Heart left ventricle (tissue), 16 donors: ENCODE data around the gene SLC16A8. TPM values are rescaled to one million over a fixed set of nuclear protein-coding genes. Genes with fewer than 3 reads are reported as not detected.

Source experiments
- ATAC-seq, 4 donors: fragments of 200-7000 bp; cut with Tn5 transposase; one replicate each; pipeline ENCODE4 v1.9.1; 2020 to 2022; ENCODE audit warnings: moderate library complexity in 4 of 4, mild to moderate bottlenecking in 3 of 4, moderate number of reproducible peaks in 1 of 4
- DNase-seq, 5 donors: peaks; one replicate each; pipeline ENCODE4 v3.0.0-alpha.2; 2020
- H3K27ac ChIP-seq, 12 donors: fragments of 200-600 bp; sonication (generic) in 4 of 12; one replicate each; pipeline versions ENCODE4 v1.5.0 to v1.8.0; 2016 to 2022; ENCODE audit warnings: mild to moderate bottlenecking in 2 of 12
- H3K27me3 ChIP-seq, 9 donors: fragments of 200-600 bp; sonication (generic) in 2 of 9; one replicate each; pipeline versions ENCODE4 v1.5.1 to v1.8.0; 2016 to 2022; ENCODE audit warnings: mild to moderate bottlenecking in 3 of 9
- H3K36me3 ChIP-seq, 9 donors: fragments of 200-600 bp; sonication (generic) in 2 of 9; one replicate each; pipeline versions ENCODE4 v1.5.0 to v1.8.0; 2018 to 2022; ENCODE audit warnings: mild to moderate bottlenecking in 2 of 9
- H3K4me1 ChIP-seq, 12 donors: fragments of 200-600 bp; sonication (generic) in 4 of 12; one replicate each; pipeline versions ENCODE4 v1.5.0 to v1.8.0; 2016 to 2022; ENCODE audit warnings: mild to moderate bottlenecking in 3 of 12
- H3K4me3 ChIP-seq, 12 donors: fragments of 200-600 bp; sonication (generic) in 4 of 12; one replicate each; pipeline versions ENCODE4 v1.5.0 to v1.8.0; 2017 to 2022; ENCODE audit warnings: mild to moderate bottlenecking in 9 of 12, moderate library complexity in 4 of 12
- H3K9me3 ChIP-seq, 12 donors: fragments of 200-600 bp; sonication (generic) in 4 of 12; one replicate each; pipeline versions ENCODE4 v1.5.0 to v1.8.0; 2016 to 2022; ENCODE audit warnings: mild to moderate bottlenecking in 1 of 12
- POLR2A ChIP-seq, 2 donors: fragments of 450-650 bp; IDR thresholded peaks; one replicate each; pipeline ENCODE4 v1.6.1; 2017; ENCODE audit warnings: antibody characterized with exemption in 2 of 2, mild to moderate bottlenecking in 2 of 2, moderate library complexity in 2 of 2
- WGBS, 4 donors: extraction: QIAGEN DNeasy Blood & Tissue Kit in 2 of 4; methylation state at CpG; one replicate each; pipeline versions ENCODE4 v1.1.5 to v1.1.7; 2013 to 2018; 5-methylcytosine and 5-hydroxymethylcytosine counted together
- intact Hi-C, 10 donors: fragments of 100-400 bp; cut with DNase I; formaldehyde crosslinking; loops; one replicate each; pipeline versions ENCODE4 v1.11.1 to v1.14.2; 2022
- polyA plus RNA-seq, 2 donors: library from polyadenylated mRNA; stranded (reverse); fragments of 200-250 nt; gene quantifications; one replicate each; pipeline ENCODE4 v1.2.3, GENCODE V29; 2013
- total RNA-seq, 9 donors: library from RNA; depleted of rRNA in 2 of 9; stranded (reverse); fragments of >200 nt in 2 of 9; fragmentation: NEBNext Ultra II Directional in 3 of 9; extraction: Animal tissue kit (Norgen Biotek cat#: 25700) in 3 of 9; gene quantifications; one replicate each; pipeline versions ENCODE4 v1.1.0 to v1.2.4, GENCODE V29; 2016 to 2023
- TF ChIP-seq, protein P1 (sequence below), 12 donors: fragments of 200-600 bp; sonication (generic) in 4 of 12; IDR thresholded peaks; one replicate each; pipeline versions ENCODE4 v1.5.0 to v1.8.0; 2018 to 2022; ENCODE audit warnings: antibody characterized with exemption in 12 of 12, mild to moderate bottlenecking in 5 of 12
- donor health status: ischemic (EF 13 %, LVEDD 7.1; RV severe dilation, severe dysfunction).
- donor health status: healthy with polysubstance abuse.
- donor health status: DM: no; HTN: yes; CAD: no.
- donor health status: DM: no; HTN: no; CAD: no.
- donor health status: ischemic (EF 25% LVEDD 6.9; RV normal size, moderate dysfunction).
- donor health status: ischemic (EF 25% LVEDD 5.7; RV mildly dilated, moderate dysfunction).
- donor health status: healthy.
- donor health status: DM: yes; HTN: yes; CAD: no.
- donor health status: ischemic (EF 35%, LVEDD 5.7; RV mildly dilated, moderate dysfunction).
- donor health status: nonischemic (EF 11% LVEDD 7.7; RV severe dilation, severe dysfunction).
- donor health status: DM: yes; HTN: yes; CAD: no.
- donor health status: PGD.
- donor health status: ischemic (EF 29% LVEDD 5.4; RV normal size, mild dysfunction).
- donor health status: nonischemic (EF 23%, LVEDD 6.1; RV moderate dilation, normal function).

The SLC16A8 gene
- total and polyA plus RNA-seq, 11 donors: 0.34 TPM; not detected in 10

DNA sequence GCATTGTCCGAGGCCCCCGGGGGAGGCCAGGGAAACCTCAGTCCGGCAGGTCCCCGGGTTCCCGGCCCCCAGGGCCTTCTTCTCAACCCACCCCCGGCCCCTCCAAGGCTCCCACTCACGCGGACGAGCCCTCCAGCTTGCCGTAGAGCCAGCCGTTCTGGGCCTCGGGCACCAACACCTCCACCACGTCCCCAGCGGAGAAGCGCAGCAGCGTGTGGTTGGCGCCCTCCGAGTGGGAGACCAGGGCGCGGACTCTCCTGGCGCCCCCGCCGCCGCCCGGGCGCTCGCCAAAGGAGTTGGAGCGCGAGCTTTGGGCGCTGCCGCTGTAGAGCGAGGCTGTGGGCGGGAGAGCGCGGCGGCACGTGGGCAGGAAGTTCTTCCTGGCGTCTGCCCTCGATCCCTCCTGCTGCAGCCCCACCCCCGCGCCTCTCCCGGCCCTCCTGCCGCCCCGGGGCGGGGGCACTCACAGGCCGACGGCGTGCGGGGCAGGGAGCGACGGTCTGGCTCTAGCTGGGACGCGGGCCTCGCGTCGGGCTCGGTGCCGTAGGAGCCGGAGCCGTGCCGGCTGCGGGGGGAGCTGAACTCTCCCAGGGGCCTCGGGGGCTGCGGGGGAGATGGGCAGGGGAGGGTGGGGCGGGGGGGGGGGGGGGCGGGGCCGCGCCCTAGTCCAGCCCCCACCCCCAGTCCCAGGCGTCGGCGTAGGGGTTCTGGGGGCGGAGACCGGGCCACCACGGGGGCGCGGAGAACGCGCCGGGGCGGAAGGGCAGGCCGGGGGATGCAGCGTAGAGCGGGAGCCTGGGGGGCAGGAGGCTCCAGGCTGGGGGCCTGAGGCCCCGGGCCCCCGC lies 4.9 kb upstream of the SLC16A8 start:
- intact Hi-C loops: loop anchor here in 1 of 10 donors (1.0 kb wide), 1 partner anchor 24 kb away; no protein-coding TSS in a partner anchor
- Histone ChIP-seq H3K36me3 (no peaks in the 10 kb centered on the region), H3K27ac (no peak overlapping the region), H3K4me1 (peaks cover 0 to 13% (median 5%) of the 10 kb centered on the region in 12 donors), H3K9me3 (no peaks in the 10 kb centered on the region), H3K27me3 (peaks cover 0 to 19% (median 5%) of the 10 kb centered on the region in 9 donors), H3K4me3 (peak overlapping the region in 10 of 12 donors; percentile 18 to 45 (median 36))
- TF ChIP-seq, protein P1, sequence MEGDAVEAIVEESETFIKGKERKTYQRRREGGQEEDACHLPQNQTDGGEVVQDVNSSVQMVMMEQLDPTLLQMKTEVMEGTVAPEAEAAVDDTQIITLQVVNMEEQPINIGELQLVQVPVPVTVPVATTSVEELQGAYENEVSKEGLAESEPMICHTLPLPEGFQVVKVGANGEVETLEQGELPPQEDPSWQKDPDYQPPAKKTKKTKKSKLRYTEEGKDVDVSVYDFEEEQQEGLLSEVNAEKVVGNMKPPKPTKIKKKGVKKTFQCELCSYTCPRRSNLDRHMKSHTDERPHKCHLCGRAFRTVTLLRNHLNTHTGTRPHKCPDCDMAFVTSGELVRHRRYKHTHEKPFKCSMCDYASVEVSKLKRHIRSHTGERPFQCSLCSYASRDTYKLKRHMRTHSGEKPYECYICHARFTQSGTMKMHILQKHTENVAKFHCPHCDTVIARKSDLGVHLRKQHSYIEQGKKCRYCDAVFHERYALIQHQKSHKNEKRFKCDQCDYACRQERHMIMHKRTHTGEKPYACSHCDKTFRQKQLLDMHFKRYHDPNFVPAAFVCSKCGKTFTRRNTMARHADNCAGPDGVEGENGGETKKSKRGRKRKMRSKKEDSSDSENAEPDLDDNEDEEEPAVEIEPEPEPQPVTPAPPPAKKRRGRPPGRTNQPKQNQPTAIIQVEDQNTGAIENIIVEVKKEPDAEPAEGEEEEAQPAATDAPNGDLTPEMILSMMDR (IDR thresholded peaks at IDR 0.05): no peak
- no peak for TF ChIP-seq POLR2A (IDR thresholded peaks at IDR 0.05)
- ATAC-seq: peak in 3 of 4 donors; percentile 40 to 61 (median 45)
- no peak for DNase-seq
- 19 to 85% (median 31%) methylated on average over 6 to 82 of the region's 85 CpGs for WGBS, 4 donors

DNA sequence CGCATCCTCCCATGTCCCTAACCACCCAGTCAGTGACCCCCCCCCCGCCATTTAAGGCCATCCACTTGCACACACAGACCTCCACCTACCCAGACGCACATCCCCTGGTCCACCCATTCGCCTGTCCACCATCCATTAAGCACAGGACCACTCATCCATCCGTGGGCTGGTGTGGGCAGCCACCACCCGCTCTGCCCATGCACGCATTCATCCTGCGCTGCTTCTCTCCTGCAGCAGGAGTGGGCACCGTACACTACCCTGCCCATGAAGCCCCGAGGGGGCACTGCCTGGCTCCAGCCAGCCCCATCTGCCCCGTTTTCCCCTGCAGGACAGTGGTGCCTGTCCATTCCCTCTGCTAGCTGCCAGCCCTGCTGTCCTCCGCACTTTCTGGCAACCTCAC lies 3.9 kb upstream of the SLC16A8 start:
- 93 to 96% (median 95%) methylated on average over 12 of the region's 12 CpGs for WGBS, 4 donors
- no peaks in the 10 kb centered on the region for H3K36me3 ChIP-seq
- intact Hi-C loops: no loop called here
- no peak for ATAC-seq
- H3K27me3 ChIP-seq: peaks cover 0 to 27% (median 5%) of the 10 kb centered on the region in 9 donors
- peaks cover 0 to 13% (median 6%) of the 10 kb centered on the region in 12 donors for H3K4me1 ChIP-seq
- no peak overlapping the region for H3K27ac ChIP-seq
- TF ChIP-seq POLR2A (IDR thresholded peaks at IDR 0.05): no peak
- TF ChIP-seq, protein P1 (IDR thresholded peaks at IDR 0.05): no peak
- H3K9me3 ChIP-seq: no peaks in the 10 kb centered on the region
- no peak overlapping the region for H3K4me3 ChIP-seq
- no peak for DNase-seq

DNA sequence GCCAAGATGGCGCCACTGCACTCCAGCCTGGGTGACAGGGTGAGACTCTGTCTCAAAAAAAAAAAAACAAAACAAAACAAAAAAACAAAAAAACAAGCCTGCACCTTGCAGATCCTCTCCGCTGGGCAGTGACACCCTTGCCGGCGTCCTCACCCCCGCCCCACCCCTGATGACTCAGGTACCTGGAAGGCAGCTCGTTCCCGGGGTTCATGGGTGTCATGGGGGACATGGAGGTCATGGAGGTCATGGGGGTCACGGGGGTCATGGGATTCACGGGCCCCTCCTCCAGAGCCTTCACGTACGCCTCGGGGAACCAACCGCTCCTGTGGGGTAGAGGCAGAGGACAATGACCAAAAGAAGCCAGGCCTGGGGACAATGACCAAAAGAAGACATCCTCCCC lies 3.0 kb upstream of the SLC16A8 start:
- ATAC-seq (no peak), DNase-seq (peak in 1 of 5 donors; percentile 44)
- intact Hi-C loops: no loop called here
- Histone ChIP-seq H3K27me3 (peaks cover 0 to 37% (median 9%) of the 10 kb centered on the region in 9 donors), H3K9me3 (no peaks in the 10 kb centered on the region), H3K4me1 (peaks cover 0 to 20% (median 11%) of the 10 kb centered on the region in 12 donors), H3K36me3 (no peaks in the 10 kb centered on the region), H3K4me3 (no peak overlapping the region), H3K27ac (no peak overlapping the region)
- 90 to 94% (median 93%) methylated on average over 13 of the region's 13 CpGs for WGBS, 4 donors
- TF ChIP-seq, protein P1 (IDR thresholded peaks at IDR 0.05): no peak
- TF ChIP-seq POLR2A (IDR thresholded peaks at IDR 0.05): no peak

DNA sequence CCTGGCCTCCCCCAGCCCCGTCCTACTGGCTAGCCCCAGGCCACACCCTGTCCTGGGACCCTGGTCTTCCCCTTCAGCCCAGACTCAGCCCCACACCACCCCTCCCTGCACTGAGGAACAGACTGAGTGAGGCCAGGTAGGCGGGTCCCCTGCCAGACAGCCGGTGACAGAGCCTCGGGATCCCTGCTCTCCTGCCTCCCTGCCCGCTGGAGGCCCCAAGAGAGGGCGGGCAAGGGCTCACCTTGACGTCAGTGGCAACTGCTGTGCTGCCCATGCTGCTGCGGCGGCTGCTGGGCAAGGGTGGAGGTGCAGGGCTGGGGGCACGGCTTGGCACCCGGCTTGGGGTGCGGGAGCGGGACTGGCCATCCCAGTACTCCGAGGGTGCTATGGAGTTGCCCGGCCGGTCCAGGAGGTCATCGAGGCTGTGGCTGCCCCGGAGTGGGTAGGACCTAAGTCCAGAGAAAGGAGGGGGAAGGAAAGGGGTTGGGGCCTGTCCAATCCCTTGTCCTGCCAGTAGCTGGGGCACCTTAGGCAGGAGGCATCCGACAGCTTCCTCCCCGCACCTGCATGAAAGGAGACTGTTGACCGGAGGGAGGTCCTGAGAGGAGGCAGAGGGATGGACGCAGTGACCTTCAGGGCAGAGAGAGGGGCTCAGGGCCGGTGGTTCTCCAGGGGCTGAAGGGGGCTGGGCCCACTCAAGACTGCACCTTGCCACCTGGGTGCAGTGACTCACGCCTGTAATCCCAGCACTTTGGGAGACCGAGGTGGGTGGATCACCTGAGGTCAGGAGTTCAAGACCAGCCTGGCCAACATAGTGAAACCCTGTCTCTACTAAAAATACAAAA lies 2.2 kb upstream of the SLC16A8 start:
- intact Hi-C loops: no loop called here
- Histone ChIP-seq H3K4me1 (peaks cover 0 to 27% (median 17%) of the 10 kb centered on the region in 12 donors), H3K27ac (no peak overlapping the region), H3K9me3 (no peaks in the 10 kb centered on the region), H3K27me3 (peaks cover 0 to 43% (median 14%) of the 10 kb centered on the region in 9 donors), H3K36me3 (no peaks in the 10 kb centered on the region), H3K4me3 (no peak overlapping the region)
- WGBS, 4 donors: 91 to 96% (median 92%) methylated on average over 9 to 25 of the region's 25 CpGs
- TF ChIP-seq POLR2A (IDR thresholded peaks at IDR 0.05): no peak
- TF ChIP-seq, protein P1 (IDR thresholded peaks at IDR 0.05): no peak
- DNase-seq (peak in 1 of 5 donors; percentile 46), ATAC-seq (no peak)
